ENCODE data around the gene DCST2. TPM values are rescaled to one million over a fixed set of nuclear protein-coding genes. Genes with fewer than 3 reads are reported as not detected.

DCST2 gene
- total RNA-seq, 1 donor from 2014 or later: 0.16 TPM

DNA sequence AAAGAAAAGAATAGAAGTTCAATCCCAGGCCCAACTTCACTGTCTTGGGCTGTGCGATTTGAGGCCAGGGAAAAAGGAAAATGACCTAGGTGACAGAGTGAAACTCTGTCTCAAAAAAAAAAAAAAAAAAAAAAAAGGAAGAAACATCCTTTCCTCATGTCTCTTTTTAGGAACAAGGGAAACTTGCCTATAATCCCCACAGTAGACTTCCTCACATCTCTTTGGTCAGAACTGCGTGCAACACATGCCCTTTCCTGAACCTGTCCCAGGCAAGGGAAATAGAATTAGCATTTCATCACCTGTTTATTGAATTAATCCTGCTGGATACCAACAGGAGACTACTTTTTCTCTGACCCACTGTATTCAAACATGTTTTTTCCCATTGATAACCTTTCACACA, 2.4 kb upstream of the DCST2 start:
- H3K9me3 Mint-ChIP-seq: no peaks in the 10 kb centered on the region
- DNase-seq: no peak
- intact Hi-C loops (cut with micrococcal nuclease): no loop called here
- H3K36me3 Mint-ChIP-seq (ENCODE audit: low read depth): no peaks in the 10 kb centered on the region
- no peak overlapping the region for H3K27ac Mint-ChIP-seq
- H3K27me3 Mint-ChIP-seq: peaks cover 18% of the 10 kb centered on the region
- H3K4me3 Mint-ChIP-seq: no peak overlapping the region
- H3K4me1 Mint-ChIP-seq: no peaks in the 10 kb centered on the region

DNA sequence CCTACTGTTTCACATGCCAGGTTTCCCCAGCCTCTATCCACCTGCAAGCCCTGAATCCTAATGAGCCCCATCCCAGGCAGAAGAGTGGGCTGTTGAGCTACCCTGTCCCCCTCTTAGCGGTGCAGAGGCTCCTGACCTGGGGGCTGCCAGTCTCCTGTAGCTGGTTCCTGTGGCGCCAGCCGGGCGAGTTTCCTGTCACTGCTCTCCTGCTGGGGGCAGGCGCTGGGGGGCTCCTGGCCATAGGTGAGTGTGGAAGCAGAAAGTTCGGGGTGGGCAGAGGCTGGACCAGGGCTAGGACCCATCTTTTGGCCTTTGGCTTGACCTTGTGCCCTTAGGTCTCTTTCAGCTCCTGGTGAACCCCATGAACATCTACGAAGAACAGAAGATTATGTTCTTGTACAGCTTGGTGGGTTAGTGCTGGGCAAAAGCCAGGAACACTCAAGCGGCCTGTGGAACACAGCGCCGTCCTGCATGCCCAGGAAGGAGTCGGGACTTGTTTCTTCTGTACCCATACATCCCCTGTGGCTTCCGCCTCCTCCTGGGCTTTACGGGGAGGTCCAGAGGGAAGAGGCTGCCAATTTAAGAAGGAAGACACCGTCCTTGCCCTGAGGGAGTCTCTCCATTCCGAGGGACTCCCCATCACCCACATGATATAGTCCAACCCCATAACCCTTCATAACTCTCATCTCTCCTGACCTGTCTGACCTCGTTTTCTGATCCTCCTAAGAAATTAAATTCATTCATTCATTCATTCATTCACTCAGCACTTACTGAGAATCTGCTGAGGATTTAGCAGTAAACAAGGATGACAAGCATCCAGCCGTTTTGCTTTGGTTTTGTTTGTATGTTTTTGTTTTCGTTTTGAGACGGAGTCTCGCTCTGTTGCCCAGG, 982 bp upstream of the DCST2 start:
- Mint-ChIP-seq H3K36me3 (ENCODE audit: low read depth) (no peaks in the 10 kb centered on the region), H3K27me3 (peaks cover 15% of the 10 kb centered on the region), H3K9me3 (no peaks in the 10 kb centered on the region), H3K4me3 (no peak overlapping the region), H3K27ac (no peak overlapping the region), H3K4me1 (no peaks in the 10 kb centered on the region)
- DNase-seq: no peak
- intact Hi-C loops (cut with micrococcal nuclease): no loop called here

DNA sequence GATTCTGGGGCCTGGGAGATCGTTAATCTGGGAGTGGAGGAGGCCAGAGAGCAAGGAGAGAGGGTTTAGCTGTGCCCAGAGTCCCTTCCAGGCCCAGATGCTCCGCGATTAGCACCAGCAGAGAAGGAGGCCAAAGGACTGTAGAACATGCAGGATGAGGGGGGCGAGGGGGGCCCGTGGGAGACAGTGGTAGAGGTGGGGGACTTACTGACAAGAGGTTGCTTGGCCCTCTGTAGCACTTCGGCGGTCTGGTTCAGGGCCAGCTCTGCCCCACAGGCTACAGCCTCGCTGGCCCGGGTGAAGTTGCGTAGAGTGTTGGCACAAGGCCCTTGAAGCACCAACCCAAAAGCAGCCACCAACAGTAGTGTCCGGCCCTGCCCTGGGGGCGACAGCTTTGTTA, 695 bp downstream of the DCST2 start:
- Mint-ChIP-seq H3K9me3 (no peaks in the 10 kb centered on the region), H3K27ac (no peak overlapping the region), H3K4me1 (no peaks in the 10 kb centered on the region), H3K27me3 (peaks cover 11% of the 10 kb centered on the region), H3K36me3 (ENCODE audit: low read depth) (no peaks in the 10 kb centered on the region), H3K4me3 (no peak overlapping the region)
- intact Hi-C loops (cut with micrococcal nuclease): no loop called here
- no peak for DNase-seq

DNA sequence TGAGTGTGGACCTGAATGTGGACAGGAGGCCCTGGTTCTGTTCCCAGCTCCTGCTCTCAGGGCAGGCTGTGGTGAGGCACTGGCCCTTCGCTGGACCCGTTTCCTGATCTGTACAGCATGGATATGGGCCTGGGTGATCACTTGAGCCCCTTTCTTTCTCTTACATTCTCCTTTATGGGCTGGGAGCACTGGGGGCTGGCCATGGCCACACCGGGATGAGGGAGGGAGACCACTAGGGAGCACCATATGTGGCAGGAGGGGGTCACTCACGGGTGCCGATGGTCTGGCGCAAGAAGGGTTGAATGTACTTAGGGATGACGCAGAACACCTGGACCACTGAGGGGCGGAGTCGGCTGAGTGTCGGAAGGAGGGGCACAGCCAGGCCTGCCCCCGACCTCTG, 2.7 kb downstream of the DCST2 start:
- Mint-ChIP-seq H3K4me3 (no peak overlapping the region), H3K36me3 (ENCODE audit: low read depth) (no peaks in the 10 kb centered on the region), H3K4me1 (no peaks in the 10 kb centered on the region), H3K27ac (no peak overlapping the region), H3K9me3 (no peaks in the 10 kb centered on the region), H3K27me3 (peaks cover 5% of the 10 kb centered on the region)
- intact Hi-C loops (cut with micrococcal nuclease): no loop called here
- DNase-seq: no peak

DNA sequence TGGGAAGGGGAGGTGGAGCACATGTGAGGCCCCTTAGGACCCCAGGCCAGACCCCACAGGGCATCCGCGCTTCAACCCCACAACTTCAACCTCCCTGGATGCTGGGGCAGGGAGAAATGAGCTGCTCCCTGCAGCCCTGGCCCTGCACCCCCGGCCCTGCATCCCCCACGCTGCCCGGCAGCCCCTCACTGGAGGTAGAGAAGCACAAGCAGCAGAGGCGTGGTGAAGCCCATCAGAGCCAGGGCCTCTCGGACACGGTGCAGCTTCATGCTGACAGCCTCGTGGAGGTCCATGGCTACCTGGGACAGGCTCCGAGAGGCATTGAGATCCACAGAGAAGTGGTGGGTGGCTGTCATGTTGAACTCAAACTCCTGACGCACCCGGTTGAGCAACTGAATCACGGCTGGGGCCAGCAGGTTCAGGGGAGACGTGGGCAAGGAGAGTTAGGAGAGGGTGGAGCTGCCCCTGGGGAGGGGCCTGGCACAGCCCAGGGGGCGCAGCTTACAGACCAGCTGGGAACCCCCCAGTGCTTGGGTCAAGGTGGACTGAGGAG, 3.3 kb downstream of the DCST2 start:
- no peak overlapping the region for H3K4me3 Mint-ChIP-seq
- H3K36me3 Mint-ChIP-seq (ENCODE audit: low read depth): no peaks in the 10 kb centered on the region
- no peaks in the 10 kb centered on the region for H3K9me3 Mint-ChIP-seq
- no peak for DNase-seq
- no peak overlapping the region for H3K27ac Mint-ChIP-seq
- no peaks in the 10 kb centered on the region for H3K4me1 Mint-ChIP-seq
- H3K27me3 Mint-ChIP-seq: peaks cover 5% of the 10 kb centered on the region
- intact Hi-C loops (cut with micrococcal nuclease): no loop called here

DNA sequence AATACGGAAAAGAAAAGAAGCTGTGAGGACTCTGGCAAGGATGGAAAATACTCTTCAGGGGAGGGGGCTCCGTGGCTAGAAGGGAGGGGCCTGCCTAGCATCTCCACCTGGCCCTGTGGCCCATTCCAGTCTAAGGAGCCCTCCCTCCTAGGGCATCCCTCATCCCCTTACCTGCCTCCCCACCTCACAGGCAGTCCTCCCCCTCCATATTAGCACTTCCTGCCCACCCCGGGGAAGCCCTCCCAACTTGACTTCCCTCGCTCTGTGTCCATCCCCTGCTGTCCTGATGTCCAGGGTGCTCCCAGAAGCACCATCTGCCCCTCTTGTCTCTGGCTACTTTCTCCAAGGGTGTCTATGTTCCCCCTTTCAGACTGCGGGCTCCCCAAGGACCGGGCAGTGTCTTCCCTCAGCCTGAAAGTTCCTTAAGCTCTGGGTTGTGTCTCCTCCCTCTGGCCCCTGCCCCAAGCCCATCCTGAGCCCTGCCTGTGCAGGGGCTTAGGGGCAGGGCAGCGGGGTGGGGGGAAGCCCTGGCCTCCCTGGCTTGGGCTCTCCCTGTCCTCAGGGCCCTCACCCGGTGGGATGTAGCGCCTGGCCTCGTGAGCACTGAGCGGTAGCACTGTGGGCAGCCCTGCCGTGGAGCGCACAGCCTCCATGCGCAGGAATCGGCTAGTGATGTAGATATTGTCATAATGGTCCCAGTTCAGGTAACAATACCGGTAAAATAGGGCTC, 3.9 kb downstream of the DCST2 start:
- Mint-ChIP-seq H3K4me3 (no peak overlapping the region), H3K36me3 (ENCODE audit: low read depth) (no peaks in the 10 kb centered on the region), H3K4me1 (no peaks in the 10 kb centered on the region), H3K27ac (no peak overlapping the region), H3K27me3 (peaks cover 3% of the 10 kb centered on the region), H3K9me3 (no peaks in the 10 kb centered on the region)
- no peak for DNase-seq
- intact Hi-C loops (cut with micrococcal nuclease): no loop called here

DNA sequence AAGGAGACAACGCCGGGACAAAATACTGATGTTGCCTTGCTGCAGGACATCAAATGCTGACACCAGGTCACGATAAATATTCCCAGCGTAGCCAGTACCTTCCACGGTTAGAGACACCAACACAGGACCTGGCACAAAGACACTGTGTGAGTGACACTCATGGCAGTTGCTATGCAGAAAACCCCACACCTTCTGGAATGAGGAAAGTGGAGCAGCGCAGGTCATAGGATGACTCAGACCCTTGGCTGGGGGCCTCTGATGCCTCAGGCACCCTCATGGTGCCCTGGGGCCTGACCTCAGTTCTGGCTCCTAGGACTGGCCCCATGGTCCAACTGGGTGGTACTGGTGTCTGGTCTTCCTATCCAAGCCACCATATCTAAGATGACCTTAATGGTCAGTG, 7.0 kb downstream of the DCST2 start:
- Mint-ChIP-seq H3K27me3 (peaks cover 2% of the 10 kb centered on the region), H3K4me3 (no peak overlapping the region), H3K9me3 (no peaks in the 10 kb centered on the region), H3K27ac (no peak overlapping the region), H3K36me3 (ENCODE audit: low read depth) (peaks cover 5% of the 10 kb centered on the region), H3K4me1 (peaks cover 3% of the 10 kb centered on the region)
- no peak for DNase-seq
- intact Hi-C loops (cut with micrococcal nuclease): no loop called here

DNA sequence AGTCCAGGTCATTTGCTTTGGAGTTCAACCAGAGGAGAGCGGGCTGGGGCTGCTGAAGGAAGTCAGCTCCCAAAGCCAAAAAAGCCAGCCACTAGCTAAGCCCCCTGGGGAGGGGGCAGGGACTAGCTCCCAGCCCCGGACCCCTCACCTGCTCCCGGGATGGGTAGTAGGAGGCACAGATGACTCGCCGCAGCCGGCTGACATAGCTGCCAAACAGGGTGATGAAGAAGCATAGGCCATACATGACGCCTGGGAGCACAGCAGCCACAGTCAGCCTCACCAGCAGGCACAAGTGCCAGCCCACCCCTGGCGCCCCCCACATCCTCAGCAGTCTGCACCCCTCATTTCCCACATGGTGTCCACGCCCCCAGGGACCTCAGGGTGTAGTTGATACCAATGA, 7.4 kb downstream of the DCST2 start:
- DNase-seq: no peak
- H3K9me3 Mint-ChIP-seq: no peaks in the 10 kb centered on the region
- H3K27ac Mint-ChIP-seq: no peak overlapping the region
- intact Hi-C loops (cut with micrococcal nuclease): no loop called here
- H3K36me3 Mint-ChIP-seq (ENCODE audit: low read depth): peaks cover 6% of the 10 kb centered on the region
- peaks cover 2% of the 10 kb centered on the region for H3K27me3 Mint-ChIP-seq
- peaks cover 5% of the 10 kb centered on the region for H3K4me1 Mint-ChIP-seq
- no peak overlapping the region for H3K4me3 Mint-ChIP-seq

DNA sequence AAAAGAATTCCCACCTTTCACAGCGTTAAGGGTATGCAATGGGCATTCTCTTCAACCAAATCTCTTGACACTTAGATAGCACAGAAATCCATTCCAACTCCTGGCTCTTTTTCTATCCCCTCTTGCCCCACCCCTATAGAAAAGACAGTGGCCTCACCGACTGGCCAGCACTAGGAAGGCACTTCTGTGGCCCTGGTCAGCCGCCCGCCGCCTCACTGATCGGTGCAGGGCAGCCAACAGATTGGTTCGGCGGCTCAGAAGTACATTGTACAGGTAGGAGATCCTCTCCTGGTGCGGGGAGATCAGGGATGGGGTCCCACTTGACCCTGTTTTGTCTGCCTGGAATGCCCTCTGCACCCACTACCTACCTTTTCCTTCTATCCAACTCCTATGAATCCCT, 9.3 kb downstream of the DCST2 start:
- Mint-ChIP-seq H3K9me3 (no peaks in the 10 kb centered on the region), H3K4me1 (peaks cover 14% of the 10 kb centered on the region), H3K27me3 (peaks cover 2% of the 10 kb centered on the region), H3K36me3 (ENCODE audit: low read depth) (peaks cover 17% of the 10 kb centered on the region), H3K27ac (no peak overlapping the region), H3K4me3 (no peak overlapping the region)
- DNase-seq: no peak
- intact Hi-C loops (cut with micrococcal nuclease): no loop called here

DNA sequence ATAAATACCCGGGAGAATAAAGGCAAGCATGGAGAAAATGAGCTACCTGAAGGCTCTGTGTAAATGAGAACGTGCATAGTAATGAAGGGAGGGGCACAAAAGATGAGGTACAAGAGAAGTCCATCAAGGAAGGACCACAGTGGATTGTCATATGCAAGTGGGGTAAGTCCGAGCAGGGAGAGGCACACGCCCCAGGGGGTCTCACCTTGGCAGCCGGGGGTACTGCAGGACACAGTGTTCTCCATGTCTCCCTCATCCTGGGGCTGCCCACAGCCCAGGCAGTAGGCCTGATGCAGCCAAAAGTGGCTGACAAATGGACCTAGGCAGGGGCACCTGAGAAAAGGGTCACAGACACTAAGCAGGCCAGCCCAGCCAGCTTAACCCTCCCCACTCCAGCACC, 10.0 kb downstream of the DCST2 start:
- DNase-seq: no peak
- no peak overlapping the region for H3K27ac Mint-ChIP-seq
- peaks cover 19% of the 10 kb centered on the region for H3K4me1 Mint-ChIP-seq
- H3K4me3 Mint-ChIP-seq: no peak overlapping the region
- H3K9me3 Mint-ChIP-seq: no peaks in the 10 kb centered on the region
- intact Hi-C loops (cut with micrococcal nuclease): no loop called here
- peaks cover 23% of the 10 kb centered on the region for H3K36me3 Mint-ChIP-seq (ENCODE audit: low read depth)
- H3K27me3 Mint-ChIP-seq: no peaks in the 10 kb centered on the region

DNA sequence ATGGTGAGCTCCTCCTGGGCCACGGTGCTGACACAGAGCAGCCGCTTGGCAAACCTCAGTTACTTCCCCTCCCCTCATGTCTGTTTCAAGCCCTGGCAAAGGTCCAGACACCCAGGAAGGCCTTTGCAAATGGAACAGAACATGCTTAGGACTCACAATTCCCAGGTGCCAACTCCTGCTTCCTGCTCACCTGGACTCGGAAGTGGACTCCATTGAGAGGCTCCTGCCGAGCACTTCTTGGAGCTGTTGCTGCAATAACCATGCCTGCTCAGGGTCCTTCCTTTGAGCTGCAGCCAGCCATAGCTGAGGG, 10.7 kb downstream of the DCST2 start:
- Mint-ChIP-seq H3K4me1 (peaks cover 19% of the 10 kb centered on the region), H3K27me3 (no peaks in the 10 kb centered on the region), H3K36me3 (ENCODE audit: low read depth) (peaks cover 25% of the 10 kb centered on the region), H3K4me3 (no peak overlapping the region), H3K9me3 (no peaks in the 10 kb centered on the region), H3K27ac (peak overlapping the region; percentile 60)
- no peak for DNase-seq
- intact Hi-C loops (cut with micrococcal nuclease): no loop called here

DNA sequence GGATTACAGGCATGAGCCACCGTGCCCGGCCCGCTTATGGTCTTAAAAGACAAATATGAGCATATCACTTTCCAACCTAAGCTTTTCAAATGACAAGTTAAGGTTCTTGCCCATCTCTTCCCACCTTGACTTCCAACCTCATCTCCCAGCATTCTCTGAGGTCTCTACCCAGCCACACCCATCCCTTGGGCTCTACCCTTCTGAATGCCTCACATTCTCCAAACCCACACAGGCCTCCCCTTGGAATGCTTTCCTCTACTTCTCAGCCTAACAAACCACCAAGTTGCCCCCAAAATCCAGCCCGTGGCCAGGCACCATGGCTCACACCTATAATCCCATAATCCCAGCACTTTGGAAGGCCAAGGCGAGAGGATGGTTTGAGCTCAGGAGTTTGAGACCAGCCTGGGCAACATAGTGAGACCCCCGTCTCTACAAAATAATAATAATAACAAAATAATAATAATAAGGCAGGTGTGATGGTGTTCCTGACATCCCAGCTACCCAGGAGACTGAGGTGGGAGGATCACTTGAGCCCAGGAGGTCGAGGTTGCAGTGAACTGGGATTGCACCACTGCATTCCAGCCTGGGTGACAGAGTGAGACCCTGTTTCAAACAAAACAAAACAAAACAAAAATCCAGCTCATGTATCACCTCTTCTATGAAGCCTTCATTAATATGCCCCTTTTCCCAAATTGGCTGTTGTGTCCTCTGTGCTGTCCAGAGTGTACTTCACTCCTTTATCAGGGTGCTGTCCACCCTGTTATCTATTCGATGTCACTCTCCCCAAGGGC, 11.2 kb downstream of the DCST2 start:
- intact Hi-C loops (cut with micrococcal nuclease): no loop called here
- peaks cover 19% of the 10 kb centered on the region for H3K4me1 Mint-ChIP-seq
- H3K27me3 Mint-ChIP-seq: no peaks in the 10 kb centered on the region
- H3K9me3 Mint-ChIP-seq: no peaks in the 10 kb centered on the region
- H3K4me3 Mint-ChIP-seq: no peak overlapping the region
- DNase-seq: no peak
- H3K27ac Mint-ChIP-seq: peak overlapping the region; percentile 60
- H3K36me3 Mint-ChIP-seq (ENCODE audit: low read depth): peaks cover 29% of the 10 kb centered on the region

DNA sequence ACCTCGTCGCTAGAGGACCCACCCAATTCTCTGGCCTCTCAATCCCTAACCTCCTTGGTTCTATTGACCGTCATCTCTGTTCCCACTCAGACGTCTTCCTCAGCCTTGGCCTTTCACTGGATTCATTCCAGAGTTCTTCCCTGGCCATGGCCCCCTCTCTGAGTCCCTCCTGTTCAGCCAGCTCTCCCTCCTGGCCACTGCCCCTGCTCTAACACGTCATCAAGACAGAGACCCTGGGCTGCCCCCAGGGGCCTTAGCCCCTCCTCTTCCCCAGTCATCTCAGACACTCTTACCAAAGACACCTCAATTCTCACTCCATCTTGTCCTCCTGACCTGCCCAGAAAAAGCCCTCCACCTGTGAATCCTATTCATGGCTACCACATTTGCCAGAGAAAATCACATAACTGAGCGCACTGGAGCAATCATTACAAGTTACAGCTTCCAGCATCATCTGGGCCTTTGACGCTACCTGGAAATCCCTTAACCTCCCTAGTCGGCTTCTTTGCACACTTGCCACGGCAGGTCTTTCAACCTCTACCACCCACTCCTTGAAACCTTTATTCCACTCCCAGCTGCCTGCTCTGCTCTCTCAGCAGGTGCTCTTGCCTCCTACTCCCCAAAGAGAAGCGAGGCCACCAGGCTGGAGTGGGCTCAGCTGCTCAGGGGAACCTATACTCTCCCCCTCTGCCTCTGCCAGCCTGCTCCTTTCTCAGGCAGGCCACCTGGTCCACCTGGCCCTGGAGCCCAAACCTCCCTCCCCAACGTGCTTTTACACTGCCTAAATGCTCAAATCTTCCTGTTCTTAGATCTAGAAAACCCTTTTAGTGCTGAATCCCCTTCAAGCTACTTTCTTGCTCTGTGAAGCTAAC, 14.0 kb downstream of the DCST2 start:
- peaks cover 35% of the 10 kb centered on the region for H3K4me1 Mint-ChIP-seq
- H3K4me3 Mint-ChIP-seq: no peak overlapping the region
- DNase-seq: no peak
- peaks cover 45% of the 10 kb centered on the region for H3K36me3 Mint-ChIP-seq (ENCODE audit: low read depth)
- intact Hi-C loops (cut with micrococcal nuclease): no loop called here
- no peaks in the 10 kb centered on the region for H3K27me3 Mint-ChIP-seq
- H3K27ac Mint-ChIP-seq: peak overlapping the region; percentile 48
- H3K9me3 Mint-ChIP-seq: no peaks in the 10 kb centered on the region

All from activated CD4-positive, alpha-beta T cell treated with anti-CD3 and anti-CD28 coated beads, Interleukin-2, amount 10 ng/mL, durations not matched to agents 24 days and 14 days (primary cell).